DND-41 (cell line): ENCODE measurements around the gene INTU.
"Not testable (repeated sequence)": the region's sequence is repeated elsewhere in the genome, so short reads cannot be mapped to it uniquely, and the experiment has no call there.

Source experiments
- CTCF ChIP-seq: IDR thresholded peaks from 2 replicates; pipeline ENCODE4 v1.5.1; 2012; ENCODE audit warnings: borderline replicate concordance, low read length, moderate library complexity, mild to moderate bottlenecking; ENCODE audit not compliant: poor library complexity, severe bottlenecking; ENCODE audit errors: extremely low read depth
- EZH2 ChIP-seq: IDR thresholded peaks from 3 replicates; pipeline ENCODE4 v1.6.1; 2012; ENCODE audit warnings: borderline replicate concordance, low read depth, mild to moderate bottlenecking, moderate library complexity, low read length, inconsistent platforms; ENCODE audit not compliant: severe bottlenecking

GRCh38 chr4:127655590-127655989 is 22.8 kb downstream of the INTU start:
- TF ChIP-seq CTCF, EZH2: not testable (repeated sequence)
